ENCODE measurements around the gene DNMT1.

DNMT1 gene

GRCh38 chr19:10138879-10139795 is 55.6 kb downstream of the DNMT1 start:
- no peak for DNase-seq

GRCh38 chr19:10137751-10138682 is 56.7 kb downstream of the DNMT1 start:
- DNase-seq = no peak

GRCh38 chr19:10136936-10137335 is 57.8 kb downstream of the DNMT1 start:
- no peak for DNase-seq

- DNase-seq = no peak
Observed at GRCh38 chr19:10135551-10136334, 59.0 kb downstream of the DNMT1 start.

- DNase-seq = no peak
Observed at GRCh38 chr19:10134040-10134439, 60.7 kb downstream of the DNMT1 start.

GRCh38 chr19:10133596-10133995 is 61.2 kb downstream of the DNMT1 start:
- DNase-seq = no peak

GRCh38 chr19:10132905-10133304 is 61.8 kb downstream of the DNMT1 start:
- DNase-seq = no peak

- DNase-seq = no peak
Observed at GRCh38 chr19:10126213-10126639, 68.5 kb downstream of the DNMT1 start.

GRCh38 chr19:10124429-10124828 is 70.3 kb downstream of the DNMT1 start:
- DNase-seq = no peak

GRCh38 chr19:10122045-10122444 is 72.7 kb downstream of the DNMT1 start:
- DNase-seq = no peak

- DNase-seq = no peak
Observed at GRCh38 chr19:10120538-10121189, 74.1 kb downstream of the DNMT1 start.

GRCh38 chr19:10118960-10119359 is 75.8 kb downstream of the DNMT1 start:
- DNase-seq = no peak

GRCh38 chr19:10116866-10117616 is 77.7 kb downstream of the DNMT1 start:
- DNase-seq = no peak

- DNase-seq = peak; percentile 34
Observed at GRCh38 chr19:10116085-10116865, 78.5 kb downstream of the DNMT1 start.

GRCh38 chr19:10115392-10116084 is 79.2 kb downstream of the DNMT1 start:
- no peak for DNase-seq

GRCh38 chr19:10114651-10115391 is 79.9 kb downstream of the DNMT1 start:
- no peak for DNase-seq

GRCh38 chr19:10113964-10114650 is 80.6 kb downstream of the DNMT1 start:
- no peak for DNase-seq

- no peak for DNase-seq
Observed at GRCh38 chr19:10113592-10113963, 81.2 kb downstream of the DNMT1 start.

All from CD4-positive, alpha-beta T cell treated with Interferon gamma for 1 hour (primary cell).